ENCODE results near the gene CD207. TPM values are rescaled to one million over a fixed set of nuclear protein-coding genes. Genes with fewer than 3 reads are reported as not detected.

Gene CD207
- total and polyA plus RNA-seq, 2 experiments from 2014 or later: not detected

DNA sequence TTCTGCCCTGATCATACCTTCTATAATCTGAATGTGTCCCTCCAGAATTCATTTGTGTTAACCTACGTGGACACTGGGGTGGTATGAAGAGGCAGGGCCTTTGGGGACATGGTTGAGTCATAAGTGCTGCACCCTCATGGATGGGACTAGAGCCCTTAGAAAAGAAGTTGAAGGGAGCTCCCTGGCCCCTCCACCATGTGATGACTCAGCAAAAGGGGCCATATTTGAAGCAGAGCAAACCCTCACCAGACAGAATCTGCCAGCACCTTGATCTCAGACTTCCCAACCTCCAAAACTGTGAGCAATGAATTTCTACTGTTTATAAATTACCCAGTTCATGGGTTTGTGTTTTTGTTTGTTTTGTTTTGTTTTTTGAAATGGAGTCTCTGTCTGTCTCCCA is 33.4 kb upstream of the CD207 start:
- Histone ChIP-seq H4K20me1 (replicated peaks; ENCODE audit: insufficient read depth) (no peaks in the 10 kb centered on the region), H3K36me3 (ENCODE audit: insufficient read depth) (no peaks in the 10 kb centered on the region), H3K79me2 (replicated peaks; ENCODE audit: insufficient read depth) (no peaks in the 10 kb centered on the region), H3K4me1 (ENCODE audit: insufficient read depth) (no peaks in the 10 kb centered on the region), H3K4me3 (no peak overlapping the region), H3K27me3 (ENCODE audit: insufficient read depth) (peaks cover 56% of the 10 kb centered on the region), H3K27ac (ENCODE audit: low read depth) (no peak overlapping the region), H3K9me2 (ENCODE audit: insufficient read depth) (no peaks in the 10 kb centered on the region), H3F3A (replicated peaks; ENCODE audit: low read depth) (no peaks in the 10 kb centered on the region), H2AFZ (no peak overlapping the region), H3K4me2 (no peak overlapping the region)
- DNase-seq (ENCODE audit: low spot score) (no peak), ATAC-seq (no peak)
- no peaks in the 10 kb centered on the region for H3K36me3 Mint-ChIP-seq (ENCODE audit: low read depth)
- TF ChIP-seq EZH2phosphoT487 (IDR thresholded peaks at IDR 0.05; ENCODE audit: unreplicated experiment) (no peak), NANOG (IDR thresholded peaks at IDR 0.05; ENCODE audit: borderline replicate concordance) (no peak), CREB1 (CRISPR knock-in tag; IDR thresholded peaks at IDR 0.05; ENCODE audit: low read depth) (no peak)
- H3K27me3 Mint-ChIP-seq (ENCODE audit: insufficient read depth, low read depth, poor library complexity): peaks cover 45% of the 10 kb centered on the region
- no peak overlapping the region for H3K4me3 Mint-ChIP-seq
- H3K9me3 Mint-ChIP-seq: no peaks in the 10 kb centered on the region; the same call in 2 of the 3 replicates
- H3K4me1 Mint-ChIP-seq: peaks cover 4% of the 10 kb centered on the region; the same call in 2 of the 3 replicates
- H3K27ac Mint-ChIP-seq: no peak overlapping the region

DNA sequence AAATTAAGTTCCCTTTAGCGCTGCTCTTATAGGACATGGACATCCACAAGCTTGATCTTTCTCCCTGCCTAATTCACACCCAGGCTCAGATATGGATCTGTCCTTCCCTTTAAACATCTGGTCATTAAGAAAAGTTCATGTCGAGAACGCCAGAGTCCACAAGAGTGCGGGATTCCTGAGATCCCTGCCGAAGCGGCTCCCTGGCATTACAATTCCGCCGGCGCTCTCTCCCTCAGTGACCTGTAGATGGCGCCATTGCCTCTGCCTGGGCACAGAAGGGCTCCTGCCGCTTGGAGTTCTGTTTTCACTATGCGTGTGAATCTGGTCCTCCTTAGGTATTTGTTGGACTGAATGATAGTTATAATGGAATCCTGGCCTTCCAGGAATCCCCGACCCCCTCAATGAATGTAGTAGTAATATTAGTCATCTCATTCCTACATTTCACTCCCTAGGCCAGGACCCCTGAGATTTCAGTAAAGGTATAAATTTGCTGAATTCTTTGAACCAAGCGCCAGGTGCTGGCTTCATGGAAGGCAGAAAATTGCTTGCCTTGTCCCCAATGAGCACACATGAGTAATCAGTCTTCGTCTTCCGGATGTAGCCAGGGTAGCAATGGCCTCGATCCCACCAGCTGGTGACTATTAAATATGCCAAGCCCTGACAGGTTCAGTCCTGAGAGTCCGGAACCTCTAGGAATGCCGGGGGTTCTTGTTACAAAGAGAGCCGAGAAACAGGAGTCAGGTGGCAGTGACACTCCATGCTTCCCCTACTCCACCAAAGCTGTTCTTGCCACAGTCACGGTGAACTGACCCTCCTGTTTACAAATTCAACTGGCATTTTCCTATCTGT is 26.4 kb upstream of the CD207 start:
- no peaks in the 10 kb centered on the region; the same call in 1 of the 2 replicates for H3K4me1 ChIP-seq (ENCODE audit: insufficient read depth)
- H3K79me2 ChIP-seq (replicated peaks; ENCODE audit: insufficient read depth): no peaks in the 10 kb centered on the region
- no peaks in the 10 kb centered on the region for H3K36me3 ChIP-seq (ENCODE audit: insufficient read depth)
- H3K27ac ChIP-seq (ENCODE audit: low read depth): no peak overlapping the region
- no peaks in the 10 kb centered on the region for H3F3A ChIP-seq (replicated peaks; ENCODE audit: low read depth)
- Mint-ChIP-seq H3K27ac (no peak overlapping the region), H3K9me3 (no peaks in the 10 kb centered on the region; the same call in 2 of the 3 replicates), H3K4me3 (no peak overlapping the region; the same call in 2 of the 3 replicates), H3K36me3 (ENCODE audit: low read depth) (no peaks in the 10 kb centered on the region), H3K27me3 (ENCODE audit: insufficient read depth, low read depth, poor library complexity) (peaks cover 34% of the 10 kb centered on the region), H3K4me1 (peaks cover 12% of the 10 kb centered on the region)
- H3K4me2 ChIP-seq: no peak overlapping the region
- peaks cover 59% of the 10 kb centered on the region for H3K27me3 ChIP-seq (ENCODE audit: insufficient read depth)
- H3K9me2 ChIP-seq (ENCODE audit: insufficient read depth): no peaks in the 10 kb centered on the region
- ATAC-seq (peak; percentile 90), DNase-seq (ENCODE audit: low spot score) (peak; percentile 90)
- no peak overlapping the region for H3K4me3 ChIP-seq
- no peaks in the 10 kb centered on the region for H4K20me1 ChIP-seq (replicated peaks; ENCODE audit: insufficient read depth)
- no peak overlapping the region for H2AFZ ChIP-seq
- TF ChIP-seq, protein P1, sequence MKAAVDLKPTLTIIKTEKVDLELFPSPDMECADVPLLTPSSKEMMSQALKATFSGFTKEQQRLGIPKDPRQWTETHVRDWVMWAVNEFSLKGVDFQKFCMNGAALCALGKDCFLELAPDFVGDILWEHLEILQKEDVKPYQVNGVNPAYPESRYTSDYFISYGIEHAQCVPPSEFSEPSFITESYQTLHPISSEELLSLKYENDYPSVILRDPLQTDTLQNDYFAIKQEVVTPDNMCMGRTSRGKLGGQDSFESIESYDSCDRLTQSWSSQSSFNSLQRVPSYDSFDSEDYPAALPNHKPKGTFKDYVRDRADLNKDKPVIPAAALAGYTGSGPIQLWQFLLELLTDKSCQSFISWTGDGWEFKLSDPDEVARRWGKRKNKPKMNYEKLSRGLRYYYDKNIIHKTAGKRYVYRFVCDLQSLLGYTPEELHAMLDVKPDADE (IDR thresholded peaks at IDR 0.05): no peak
- TF ChIP-seq STAT1 (IDR thresholded peaks at IDR 0.05; ENCODE audit: unreplicated experiment): no peak
- no peak for TF ChIP-seq POLR2AphosphoS5 (IDR thresholded peaks at IDR 0.05; ENCODE audit: low read depth)
- TF ChIP-seq, protein P2, sequence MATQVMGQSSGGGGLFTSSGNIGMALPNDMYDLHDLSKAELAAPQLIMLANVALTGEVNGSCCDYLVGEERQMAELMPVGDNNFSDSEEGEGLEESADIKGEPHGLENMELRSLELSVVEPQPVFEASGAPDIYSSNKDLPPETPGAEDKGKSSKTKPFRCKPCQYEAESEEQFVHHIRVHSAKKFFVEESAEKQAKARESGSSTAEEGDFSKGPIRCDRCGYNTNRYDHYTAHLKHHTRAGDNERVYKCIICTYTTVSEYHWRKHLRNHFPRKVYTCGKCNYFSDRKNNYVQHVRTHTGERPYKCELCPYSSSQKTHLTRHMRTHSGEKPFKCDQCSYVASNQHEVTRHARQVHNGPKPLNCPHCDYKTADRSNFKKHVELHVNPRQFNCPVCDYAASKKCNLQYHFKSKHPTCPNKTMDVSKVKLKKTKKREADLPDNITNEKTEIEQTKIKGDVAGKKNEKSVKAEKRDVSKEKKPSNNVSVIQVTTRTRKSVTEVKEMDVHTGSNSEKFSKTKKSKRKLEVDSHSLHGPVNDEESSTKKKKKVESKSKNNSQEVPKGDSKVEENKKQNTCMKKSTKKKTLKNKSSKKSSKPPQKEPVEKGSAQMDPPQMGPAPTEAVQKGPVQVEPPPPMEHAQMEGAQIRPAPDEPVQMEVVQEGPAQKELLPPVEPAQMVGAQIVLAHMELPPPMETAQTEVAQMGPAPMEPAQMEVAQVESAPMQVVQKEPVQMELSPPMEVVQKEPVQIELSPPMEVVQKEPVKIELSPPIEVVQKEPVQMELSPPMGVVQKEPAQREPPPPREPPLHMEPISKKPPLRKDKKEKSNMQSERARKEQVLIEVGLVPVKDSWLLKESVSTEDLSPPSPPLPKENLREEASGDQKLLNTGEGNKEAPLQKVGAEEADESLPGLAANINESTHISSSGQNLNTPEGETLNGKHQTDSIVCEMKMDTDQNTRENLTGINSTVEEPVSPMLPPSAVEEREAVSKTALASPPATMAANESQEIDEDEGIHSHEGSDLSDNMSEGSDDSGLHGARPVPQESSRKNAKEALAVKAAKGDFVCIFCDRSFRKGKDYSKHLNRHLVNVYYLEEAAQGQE (IDR thresholded peaks at IDR 0.05; ENCODE audit: unreplicated experiment): no peak
- TF ChIP-seq EZH2 (IDR thresholded peaks at IDR 0.05; ENCODE audit: low read depth, unreplicated experiment): peak; percentile 8
- TF ChIP-seq CREB1 (CRISPR knock-in tag; IDR thresholded peaks at IDR 0.05; ENCODE audit: low read depth): no peak
- no peak for TF ChIP-seq EZH2phosphoT487 (IDR thresholded peaks at IDR 0.05; ENCODE audit: unreplicated experiment)
- no peak for TF ChIP-seq ZNF462 (CRISPR knock-in tag; IDR thresholded peaks at IDR 0.05)
- TF ChIP-seq ZNF114 (CRISPR knock-in tag; IDR thresholded peaks at IDR 0.05): no peak
